ENCODE results near the gene ABLIM2.
A peak's percentile ranks its signal among the peaks of the same experiment; 100 is the strongest.

The ABLIM2 gene

DNA sequence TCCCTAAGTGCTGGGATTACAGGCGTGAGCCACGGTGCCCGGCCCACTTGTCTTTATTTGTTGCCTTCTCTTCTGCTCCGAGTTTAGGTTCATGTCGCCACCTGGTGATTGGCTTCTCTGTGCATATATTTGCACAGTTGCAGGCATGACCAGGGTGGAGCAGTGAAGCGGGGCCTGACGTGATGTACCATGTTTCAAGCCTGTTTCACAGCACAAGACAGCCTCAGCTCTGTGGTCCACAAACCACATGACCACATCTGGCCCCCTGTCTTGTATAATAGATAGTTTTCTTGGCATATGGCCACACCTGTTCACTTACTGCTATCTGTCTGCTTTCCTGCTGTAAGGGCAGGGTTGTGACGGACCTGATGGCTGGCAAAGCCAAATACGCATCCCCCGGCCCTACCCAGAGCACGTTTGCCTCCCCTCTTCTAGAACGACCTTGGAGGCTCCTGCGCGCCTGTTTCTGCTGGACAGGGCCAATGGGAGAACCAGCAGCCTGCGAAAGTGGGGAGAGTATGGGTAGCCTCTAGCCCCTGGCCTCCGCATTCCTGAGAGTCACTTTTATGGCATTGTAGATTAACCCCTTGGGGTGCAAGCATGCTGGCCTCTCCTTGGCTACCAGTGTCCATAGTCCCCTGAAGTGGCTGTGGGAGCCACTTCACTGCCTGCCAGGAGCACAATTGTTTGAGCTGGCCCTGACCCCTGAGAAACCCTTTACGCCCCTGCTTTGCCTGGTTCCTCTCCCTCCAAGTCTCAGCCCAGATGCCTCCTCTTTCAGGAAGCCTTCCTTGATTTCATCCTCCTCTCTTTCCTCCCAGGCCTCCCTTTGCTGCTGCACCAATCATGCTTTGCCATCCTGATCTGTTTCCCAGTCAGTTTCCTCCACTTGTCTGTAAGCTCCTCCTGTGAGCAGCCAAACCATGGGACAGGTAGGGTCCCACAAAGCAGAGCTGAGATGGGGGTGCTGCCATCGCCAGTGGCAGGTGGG, 34.4 kb upstream of the ABLIM2 start:
- DNase-seq (ENCODE audit: low spot score), result no peak

- no peak for DNase-seq (ENCODE audit: low spot score)
These were observed 32.6 kb upstream of the ABLIM2 start for GRCh38 chr4:8191136-8191747.

- no peak for DNase-seq (ENCODE audit: low spot score)
These were observed 31.2 kb upstream of the ABLIM2 start for GRCh38 chr4:8189551-8190466.

DNA sequence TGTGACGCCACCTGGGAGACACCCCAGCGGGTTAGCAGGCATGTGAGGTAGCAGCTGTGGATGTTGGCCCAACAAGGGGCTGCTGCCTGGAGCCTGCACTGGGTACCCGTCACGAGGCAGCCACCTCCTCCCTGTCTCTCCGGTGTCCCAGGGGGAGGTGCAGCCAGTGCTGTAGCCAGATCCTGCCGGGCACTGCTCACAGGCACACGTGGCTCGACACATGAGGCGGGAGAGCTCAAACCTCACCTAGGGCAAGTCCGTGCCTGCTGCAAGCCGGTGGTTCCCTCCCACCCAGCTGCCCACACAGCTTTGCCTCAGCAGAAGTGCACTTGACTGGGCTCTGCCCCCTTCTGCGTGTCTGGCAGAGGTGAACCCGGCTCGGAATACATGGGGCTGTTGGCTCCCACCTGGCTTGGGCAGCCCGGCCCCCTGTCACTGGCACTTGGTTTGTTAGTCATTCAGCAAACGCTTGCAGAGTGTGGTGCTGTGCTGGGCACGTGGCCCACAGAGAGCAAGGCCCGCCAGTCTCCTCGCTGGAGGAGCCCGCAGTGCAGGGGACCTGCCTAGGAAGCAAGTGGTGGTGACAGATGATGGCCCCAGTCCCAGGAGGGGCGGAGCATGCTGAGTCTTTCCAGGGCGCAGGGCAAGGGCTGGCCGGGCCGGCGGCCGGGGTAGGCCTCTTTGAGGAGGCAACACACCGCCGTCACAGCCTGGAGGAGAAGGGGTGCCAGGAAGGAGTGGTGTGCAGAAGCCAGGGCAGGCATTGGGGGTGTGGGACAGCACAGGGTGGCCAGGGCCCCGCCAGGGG, 30.3 kb upstream of the ABLIM2 start:
- no peak for DNase-seq (ENCODE audit: low spot score)

DNA sequence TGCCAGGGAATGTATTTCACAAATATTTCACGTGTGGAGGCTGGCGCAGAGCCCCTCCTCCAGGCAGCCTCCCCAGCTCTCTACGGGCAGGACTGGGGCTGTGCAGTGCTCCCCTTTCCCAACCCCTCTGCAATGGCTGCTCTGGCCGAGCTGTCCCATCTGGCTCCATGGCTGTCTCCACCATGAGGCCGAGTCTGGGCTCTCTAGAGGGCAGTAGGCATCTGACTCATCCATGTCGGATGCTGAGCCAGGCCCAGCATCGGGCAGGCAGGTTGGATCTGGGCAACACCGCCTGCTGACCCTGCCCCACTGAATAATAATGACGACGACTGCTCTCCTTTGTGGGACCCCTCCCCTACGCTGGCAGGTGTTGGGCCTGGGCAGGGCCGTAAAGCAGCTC, 29.5 kb upstream of the ABLIM2 start:
- no peak for DNase-seq (ENCODE audit: low spot score)

GRCh38 chr4:8185930-8186329, 27.3 kb upstream of the ABLIM2 start:
- no peak for DNase-seq (ENCODE audit: low spot score)

- no peak for DNase-seq (ENCODE audit: low spot score)
These were observed 26.7 kb upstream of the ABLIM2 start for GRCh38 chr4:8185295-8185694.

GRCh38 chr4:8184061-8184460, 25.4 kb upstream of the ABLIM2 start:
- no peak for DNase-seq (ENCODE audit: low spot score)

DNA sequence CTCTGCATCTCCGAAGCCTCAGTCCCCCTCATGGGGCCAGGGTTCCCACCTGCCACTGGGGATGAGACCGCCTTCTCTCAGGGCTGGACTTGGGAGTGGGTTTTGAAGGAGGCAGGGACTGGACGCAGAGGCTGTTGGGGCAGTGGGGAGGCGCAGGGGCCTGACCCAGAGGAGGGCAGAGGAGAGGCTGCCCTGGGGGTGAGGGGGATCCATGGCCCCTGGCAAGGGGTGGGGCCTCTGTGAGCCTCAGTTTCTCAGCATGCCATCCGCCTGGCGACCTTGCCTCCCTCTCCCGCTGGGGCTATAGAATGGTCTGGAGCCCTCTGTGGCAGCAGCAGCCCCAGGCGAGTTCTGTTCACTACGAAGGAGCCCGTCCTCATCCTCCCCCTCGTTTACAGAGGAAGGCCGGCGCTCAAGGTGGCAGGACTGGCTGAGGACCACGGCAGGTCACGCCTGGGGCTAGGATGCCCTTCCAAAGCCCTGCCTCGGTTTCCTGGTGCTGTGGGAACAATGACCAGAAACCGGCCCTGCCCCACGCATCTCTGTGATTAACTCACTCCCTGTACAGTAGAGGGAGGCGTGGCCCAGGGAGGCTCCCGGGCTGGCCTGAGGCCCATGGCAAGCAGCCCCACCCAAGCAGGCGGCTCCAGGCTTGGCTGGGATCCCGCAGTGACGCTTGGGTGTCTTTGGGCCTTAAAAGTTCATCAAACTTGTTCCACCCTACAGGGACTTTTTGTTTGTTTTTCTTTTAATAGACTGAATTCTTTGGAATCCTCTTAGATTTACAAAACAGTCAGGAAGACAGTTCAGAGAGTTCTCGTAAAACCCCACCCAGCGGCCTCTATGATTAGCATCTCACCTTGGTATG, 24.5 kb upstream of the ABLIM2 start:
- DNase-seq (ENCODE audit: low spot score), result no peak

- no peak for DNase-seq (ENCODE audit: low spot score)
These were observed 23.7 kb upstream of the ABLIM2 start for GRCh38 chr4:8182294-8182693.

DNA sequence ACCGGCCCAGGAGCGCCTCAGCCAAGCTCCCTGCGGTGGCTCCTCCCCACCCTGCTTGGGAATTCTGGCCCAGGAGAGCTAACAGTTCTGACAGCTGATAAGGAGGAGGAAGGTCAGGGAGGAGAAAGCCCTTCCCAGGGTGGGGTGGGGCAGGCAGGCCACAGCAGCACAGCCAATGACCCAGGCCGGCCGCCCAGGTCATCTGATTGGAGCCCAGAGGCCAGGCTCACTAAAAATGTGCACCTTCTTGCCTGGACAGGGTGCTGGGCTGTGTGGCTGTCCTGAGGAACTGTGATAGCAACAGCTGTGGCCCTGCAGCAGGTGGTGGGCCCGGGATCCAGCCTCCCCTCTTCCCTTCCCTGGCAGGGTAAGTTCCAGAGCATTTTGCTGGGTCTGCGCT, 23.2 kb upstream of the ABLIM2 start:
- DNase-seq (ENCODE audit: low spot score), result no peak

GRCh38 chr4:8181119-8181518, 22.5 kb upstream of the ABLIM2 start:
- DNase-seq (ENCODE audit: low spot score), result no peak

DNA sequence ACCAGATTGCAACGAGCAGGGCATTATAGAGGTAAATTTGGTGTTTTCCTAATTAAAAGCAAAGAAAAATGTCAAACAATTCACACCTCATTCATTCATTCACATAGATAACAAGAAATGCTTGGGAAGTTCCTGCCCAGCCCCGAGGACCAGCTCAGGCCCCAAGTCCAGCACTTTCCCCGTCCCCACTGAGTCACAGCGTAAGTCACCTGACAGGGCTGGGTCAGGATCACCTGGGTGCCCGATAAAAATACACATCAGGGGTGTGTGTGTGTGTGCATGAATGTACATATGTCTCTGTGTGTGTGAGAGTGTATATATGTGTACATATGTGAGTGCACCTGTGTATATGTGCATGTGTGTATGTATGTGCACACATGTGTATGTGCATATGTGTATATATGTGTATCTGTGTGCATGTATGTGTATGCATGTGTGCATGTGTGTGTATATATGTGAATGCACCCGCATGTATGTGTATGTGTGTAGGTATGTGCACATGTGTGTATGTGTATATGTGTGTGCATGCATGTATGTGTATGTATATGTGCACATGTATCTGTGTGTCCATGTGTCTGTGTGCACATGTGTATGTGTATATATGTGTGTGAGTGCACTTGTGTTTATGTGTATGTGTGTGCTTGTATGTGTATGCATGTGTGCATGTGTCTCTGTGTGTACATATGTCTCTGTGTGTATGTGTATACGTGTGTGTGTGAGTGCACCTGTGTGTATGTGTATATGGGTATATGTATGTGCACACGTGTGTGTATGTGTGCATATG, 21.9 kb upstream of the ABLIM2 start:
- DNase-seq (ENCODE audit: low spot score), result no peak

DNA sequence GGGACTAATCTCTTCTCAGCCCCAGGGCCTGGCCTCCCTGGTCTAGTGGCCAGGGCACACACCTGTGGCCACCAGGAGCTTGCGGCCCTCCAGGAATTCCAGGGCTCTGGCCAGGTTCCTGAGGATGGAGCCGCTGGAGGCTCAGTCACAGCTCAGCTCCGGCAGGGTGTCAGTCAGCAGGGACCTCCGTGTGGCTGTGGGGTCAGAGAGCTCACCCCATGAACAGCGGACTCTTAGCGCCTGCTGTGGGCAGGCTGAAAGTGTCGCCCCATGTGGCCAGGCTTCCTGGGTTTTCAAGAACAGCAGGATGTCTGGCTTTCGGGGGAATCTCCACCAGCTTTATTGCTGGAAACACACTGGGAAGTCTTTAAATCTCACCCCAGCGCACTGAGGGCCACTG, 21.2 kb upstream of the ABLIM2 start:
- DNase-seq (ENCODE audit: low spot score), result no peak

GRCh38 chr4:8179074-8179473, 20.5 kb upstream of the ABLIM2 start:
- DNase-seq (ENCODE audit: low spot score), result no peak

- DNase-seq (ENCODE audit: low spot score), result no peak
These were observed 19.3 kb upstream of the ABLIM2 start for GRCh38 chr4:8177956-8178355.

- no peak for DNase-seq (ENCODE audit: low spot score)
These were observed 18.9 kb upstream of the ABLIM2 start for GRCh38 chr4:8177552-8177951.

DNA sequence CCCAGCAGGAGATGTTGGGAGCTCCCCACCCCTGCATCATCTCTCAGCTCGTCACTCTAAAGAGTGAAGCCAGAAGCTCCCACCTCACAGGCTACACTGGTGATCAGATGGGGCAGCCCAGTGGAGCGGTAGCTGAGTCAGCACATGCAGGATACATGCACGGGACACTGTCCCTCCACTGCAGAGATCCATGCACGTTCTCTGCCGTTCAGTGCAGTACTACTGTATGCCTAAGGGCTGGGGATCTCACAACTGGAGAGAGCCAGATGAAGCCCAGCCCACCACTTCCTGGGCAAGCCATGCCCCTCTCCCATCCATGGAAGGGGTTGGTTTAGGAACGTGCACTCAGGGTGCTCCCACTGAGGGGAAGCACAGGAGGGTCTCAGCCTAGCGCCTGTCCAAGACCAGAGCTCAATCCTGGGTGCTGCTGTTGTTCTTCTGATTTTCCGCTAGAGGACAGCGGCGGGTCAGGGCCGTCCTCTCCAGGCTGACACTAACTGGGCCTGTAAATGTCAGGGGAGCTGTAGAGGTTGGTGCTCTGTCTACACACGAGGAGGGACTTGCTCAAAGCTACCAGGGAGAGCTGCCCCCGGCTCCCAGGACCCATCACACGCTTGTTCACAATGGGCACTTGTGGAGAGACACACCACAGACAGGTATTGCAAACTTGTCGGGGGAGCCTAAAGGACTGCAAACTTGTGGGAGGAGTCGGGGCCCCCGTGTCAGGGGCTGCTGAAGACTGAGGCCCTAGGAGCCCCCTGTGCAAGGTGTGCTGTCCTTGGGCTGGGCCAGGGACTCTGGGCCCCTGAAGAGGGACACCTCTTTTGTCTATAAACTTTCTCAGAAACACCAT, 18.2 kb upstream of the ABLIM2 start:
- DNase-seq (ENCODE audit: low spot score), result peak; percentile 31

- no peak for DNase-seq (ENCODE audit: low spot score)
These were observed 17.1 kb upstream of the ABLIM2 start for GRCh38 chr4:8175686-8176085.
